ENCODE results near the gene EFNA5. TPM values are rescaled to one million over a fixed set of nuclear protein-coding genes. Genes with fewer than 3 reads are reported as not detected.
A peak's percentile ranks its signal among the peaks of the same experiment; 100 is the strongest.

Gene EFNA5
- total and polyA plus RNA-seq, 2 of the 8 experiments (the other 6 are each of a cell fraction or from before 2014, with no cell fraction given): 9.6 to 21.8 TPM

- H2BK5ac ChIP-seq (ENCODE audit: low read depth, low read length): no peak overlapping the region
- no peak overlapping the region for H3K4me3 ChIP-seq (ENCODE audit: extremely low read depth in 1 of 4, insufficient read depth in 2 of 4, low read depth in 3 of 4, low read length in 4 of 4)
- no peak overlapping the region for H3K27ac ChIP-seq (ENCODE audit: low read depth, low read length)
- no peak overlapping the region for H4K8ac ChIP-seq (ENCODE audit: extremely low read depth, insufficient read depth, low read length)
- H3K14ac ChIP-seq (ENCODE audit: insufficient read length): no peak overlapping the region
- no peak overlapping the region for H3K4ac ChIP-seq (replicated peaks; ENCODE audit: insufficient read length, low read depth, low read length)
- H3K79me2 ChIP-seq (ENCODE audit: control insufficient read depth in 1 of 2, insufficient read depth in 2 of 2, low read length in 2 of 2): peaks cover 0 to 23% of the 10 kb centered on the region in 2 experiments; a peak in 3 of 4 replicates
- H3K9ac ChIP-seq (replicated peaks in 1 of 4; ENCODE audit: extremely low read depth in 1 of 4, low read depth in 3 of 4, low read length in 3 of 4): no peak overlapping the region
- no peak overlapping the region for H3K18ac ChIP-seq (ENCODE audit: extremely low read depth, low read length)
- no peaks in the 10 kb centered on the region for H3K36me3 ChIP-seq (ENCODE audit: control insufficient read depth in 2 of 4, insufficient read depth in 4 of 4, low read length in 3 of 4)
- H4K5ac ChIP-seq (ENCODE audit: insufficient read length, low read depth, low read length): no peak overlapping the region
- ChIA-PET POLR2A (ENCODE audit: partially characterized antibody) (no interaction called here), CTCF (ENCODE audit: partially characterized antibody) (interaction anchor here (1.7 kb wide), 1 partner anchor 106 kb away, joined by 3 read pairs; no protein-coding TSS in a partner anchor)
- no peaks in the 10 kb centered on the region for H3K79me1 ChIP-seq (ENCODE audit: low read depth, low read length)
- H2BK15ac ChIP-seq (ENCODE audit: low read length): no peak overlapping the region
- no peak overlapping the region for H3K23ac ChIP-seq (ENCODE audit: insufficient read length)
- H2BK120ac ChIP-seq (replicated peaks; ENCODE audit: low read depth, low read length): no peak overlapping the region
- peaks cover 0 to 24% (median 17%) of the 10 kb centered on the region in 4 experiments; a peak in 6 of 7 replicates for H3K4me1 ChIP-seq (replicated peaks in 1 of 4; ENCODE audit: control insufficient read depth in 3 of 4, insufficient read depth in 4 of 4, low read length in 3 of 4)
- no peaks in the 10 kb centered on the region for H3K9me3 ChIP-seq (ENCODE audit: insufficient read depth in 2 of 2, low read depth in 1 of 2, low read length in 1 of 2)
- H2BK20ac ChIP-seq (ENCODE audit: low read length): peak overlapping the region; percentile 11; the same call in 1 of the 2 replicates
- H2AK5ac ChIP-seq (ENCODE audit: low read depth, low read length): no peak overlapping the region
- no peak overlapping the region for H3K4me2 ChIP-seq (ENCODE audit: insufficient read depth in 1 of 2, low read depth in 2 of 2, low read length in 2 of 2)
- 81% methylated on average over 4 of the region's 4 CpGs; no CpG with 5 or more reads in 1 of the 2 experiments for WGBS, 2 experiments (ENCODE audit: extremely low coverage in 1 of 2, insufficient coverage in 1 of 2, insufficient read length in 1 of 2, insufficient replicate concordance in 2 of 2, low coverage in 1 of 2, low lambda C conversion rate in 2 of 2, missing lambda C conversion rate in 1 of 2)
- H3K27me3 ChIP-seq (replicated peaks in 1 of 4; ENCODE audit: control insufficient read depth in 3 of 4, extremely low read depth in 1 of 4, insufficient read depth in 3 of 4, low read length in 3 of 4): no peaks in the 10 kb centered on the region
- no peak overlapping the region for H2AFZ ChIP-seq (ENCODE audit: low read length)
- no peak overlapping the region for H3K56ac ChIP-seq (replicated peaks; ENCODE audit: insufficient read length, low read depth, low read length)
- DNase-seq (ENCODE audit: low read depth in 1 of 2, low spot score in 2 of 2) (no peak), FAIRE-seq (no peak)
- H2BK12ac ChIP-seq (ENCODE audit: low read depth, low read length): no peak overlapping the region
- H4K91ac ChIP-seq (replicated peaks; ENCODE audit: insufficient read length, low read length): no peak overlapping the region
- no peaks in the 10 kb centered on the region for H4K20me1 ChIP-seq (replicated peaks in 1 of 2; ENCODE audit: control insufficient read depth in 1 of 2, insufficient read depth in 2 of 2, low read length in 2 of 2)
- TF ChIP-seq EP300 (IDR thresholded peaks at IDR 0.05; ENCODE audit: borderline replicate concordance in 1 of 2, low read depth in 2 of 2, low read length in 2 of 2): no peak
- TF ChIP-seq ATF3 (IDR thresholded peaks at IDR 0.05; ENCODE audit: insufficient read depth, low read depth, low read length): no peak
- H3K23me2 ChIP-seq (ENCODE audit: low read depth, low read length): no peaks in the 10 kb centered on the region
Measured at GRCh38 chr5:107564931-107565372, 105.8 kb downstream of the EFNA5 start.

Data from H1 (cell line).